ENCODE data around the gene HCFC1R1.

- TF ChIP-seq CTCF (IDR thresholded peaks at IDR 0.05; ENCODE audit: low read depth, low read length) (no peak), MYC (IDR thresholded peaks at IDR 0.05; ENCODE audit: low read depth, low read length) (no peak)
Measured at GRCh38 chr16:2982402-2982801, 41.3 kb downstream of the HCFC1R1 start.

Data from NB4 (cell line).